HG03571 (cell line): ENCODE data around the gene DNAJB11.
"Not testable (repeated sequence)": the region's sequence is repeated elsewhere in the genome, so short reads cannot be mapped to it uniquely, and the experiment has no call there.

Experiments used
- ATAC-seq: cut with Tn5 transposase; IDR thresholded peaks from one replicate; pipeline ENCODE4 v1.9.1; 2021; ENCODE audit not compliant: unreplicated experiment

The DNAJB11 gene

GRCh38 chr3:186570096-186570940 lies at the start of gene DNAJB11:
TSS of gene DNAJB11 (plus strand) at chr3:186570720. CDS start at chr3:186570898, 178 bp downstream.
- ATAC-seq, result peak; percentile 85

DNA sequence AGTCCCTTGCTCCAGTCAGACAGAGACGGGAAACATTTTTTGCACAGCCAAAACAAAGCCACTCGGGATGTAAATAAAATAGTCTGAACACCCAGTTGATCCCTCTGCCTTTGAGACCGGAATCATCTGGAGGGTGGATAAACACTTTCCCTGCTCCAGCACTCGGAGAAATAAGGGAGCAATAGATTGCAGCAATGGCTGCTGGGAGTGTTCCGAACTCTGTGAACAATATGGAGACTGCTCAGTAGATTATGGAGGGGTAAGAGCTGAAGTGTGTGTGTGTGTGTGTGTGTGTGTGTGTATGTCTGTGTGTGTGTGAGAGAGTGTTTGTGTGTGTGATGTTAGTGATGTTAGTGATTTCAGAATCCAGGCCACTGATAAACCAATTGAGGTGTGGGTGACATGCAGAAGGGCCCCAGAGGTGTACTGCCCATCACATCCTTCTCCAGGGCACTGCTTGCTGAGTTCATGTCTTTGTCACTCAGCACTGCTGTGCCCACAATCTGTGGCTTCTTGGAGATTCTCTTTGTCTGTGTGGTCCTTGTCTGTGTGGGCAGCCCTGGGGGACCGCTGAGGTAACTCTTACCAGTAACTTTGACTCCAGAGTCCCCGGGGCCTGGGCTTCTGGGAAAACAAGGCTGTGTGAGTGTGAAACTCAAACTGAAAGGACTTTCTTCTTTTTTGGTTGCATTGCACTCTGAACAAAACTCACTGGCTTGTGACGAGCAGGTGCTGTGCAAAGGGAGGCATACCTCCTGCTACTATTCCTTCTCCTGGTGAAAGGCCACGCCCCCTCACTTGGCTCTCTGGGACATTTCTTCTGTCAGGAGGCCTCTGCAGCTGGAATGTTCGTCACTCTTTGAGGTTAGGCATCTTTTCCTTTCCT lies 49.3 kb upstream of the DNAJB11 start:
- ATAC-seq, result peak; percentile 70

GRCh38 chr3:186523022-186523421 lies 47.5 kb upstream of the DNAJB11 start:
- no peak for ATAC-seq

- ATAC-seq, result no peak
Observed at GRCh38 chr3:186523434-186523833, 47.1 kb upstream of the DNAJB11 start.

- no peak for ATAC-seq
Observed at GRCh38 chr3:186524616-186525015, 45.9 kb upstream of the DNAJB11 start.

DNA sequence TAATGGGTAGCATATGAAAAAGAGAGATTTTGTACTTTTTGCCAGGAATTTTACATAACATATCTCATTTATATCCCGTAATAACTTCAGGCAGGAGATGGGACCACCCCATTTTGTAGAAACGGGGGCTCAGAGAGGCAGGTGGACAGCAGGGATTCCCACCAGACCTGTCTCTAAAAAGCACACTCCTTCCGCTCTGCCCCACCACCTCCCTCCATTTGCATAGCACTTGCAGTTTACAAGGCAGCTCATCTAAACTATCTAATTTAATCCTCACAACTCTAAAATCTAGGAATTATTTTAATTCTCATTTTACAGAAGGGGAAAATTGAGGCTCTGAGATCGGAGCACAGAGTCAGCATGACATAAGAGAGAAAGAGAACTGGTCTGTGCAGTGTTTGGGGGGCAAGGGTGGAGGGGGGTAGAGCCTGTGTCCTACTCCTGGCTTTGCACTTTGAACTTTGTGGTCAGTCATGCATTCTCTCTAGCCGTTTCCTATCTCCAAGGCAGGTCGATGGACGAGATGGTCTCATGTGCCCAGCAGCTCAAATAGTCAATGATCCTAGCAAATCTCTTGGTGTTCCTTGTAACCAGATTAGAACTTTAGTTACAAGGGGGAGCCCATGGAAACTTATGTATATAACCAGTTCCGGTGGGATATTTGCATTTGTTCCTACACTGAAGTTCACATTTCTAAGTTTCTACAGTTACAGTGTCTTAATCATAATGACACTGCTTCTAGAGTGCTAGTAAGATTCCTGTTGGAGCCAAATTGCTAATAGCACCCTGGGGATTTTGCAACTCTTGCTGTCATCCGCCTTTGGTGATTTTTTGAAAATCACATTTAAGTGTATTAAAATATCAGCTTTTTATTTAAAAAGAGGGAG lies 44.9 kb upstream of the DNAJB11 start:
- ATAC-seq, result no peak

DNA sequence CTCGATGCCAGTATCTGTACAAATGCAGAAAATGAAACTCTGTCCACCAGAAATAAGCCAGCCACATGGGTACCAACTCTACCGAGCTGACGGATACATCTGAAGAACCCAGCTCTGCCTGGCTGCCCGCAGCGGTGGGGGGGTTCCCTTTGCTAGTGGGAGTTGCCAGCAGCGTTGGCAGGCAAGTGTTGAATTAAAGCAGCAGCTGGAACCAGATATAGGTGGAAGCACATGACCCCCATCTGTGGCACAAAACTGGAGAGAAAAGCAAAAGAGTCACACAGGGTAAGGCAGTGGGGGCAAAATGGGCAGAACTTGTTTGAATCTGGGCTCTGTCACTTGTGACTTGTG lies 44.3 kb upstream of the DNAJB11 start:
- no peak for ATAC-seq

DNA sequence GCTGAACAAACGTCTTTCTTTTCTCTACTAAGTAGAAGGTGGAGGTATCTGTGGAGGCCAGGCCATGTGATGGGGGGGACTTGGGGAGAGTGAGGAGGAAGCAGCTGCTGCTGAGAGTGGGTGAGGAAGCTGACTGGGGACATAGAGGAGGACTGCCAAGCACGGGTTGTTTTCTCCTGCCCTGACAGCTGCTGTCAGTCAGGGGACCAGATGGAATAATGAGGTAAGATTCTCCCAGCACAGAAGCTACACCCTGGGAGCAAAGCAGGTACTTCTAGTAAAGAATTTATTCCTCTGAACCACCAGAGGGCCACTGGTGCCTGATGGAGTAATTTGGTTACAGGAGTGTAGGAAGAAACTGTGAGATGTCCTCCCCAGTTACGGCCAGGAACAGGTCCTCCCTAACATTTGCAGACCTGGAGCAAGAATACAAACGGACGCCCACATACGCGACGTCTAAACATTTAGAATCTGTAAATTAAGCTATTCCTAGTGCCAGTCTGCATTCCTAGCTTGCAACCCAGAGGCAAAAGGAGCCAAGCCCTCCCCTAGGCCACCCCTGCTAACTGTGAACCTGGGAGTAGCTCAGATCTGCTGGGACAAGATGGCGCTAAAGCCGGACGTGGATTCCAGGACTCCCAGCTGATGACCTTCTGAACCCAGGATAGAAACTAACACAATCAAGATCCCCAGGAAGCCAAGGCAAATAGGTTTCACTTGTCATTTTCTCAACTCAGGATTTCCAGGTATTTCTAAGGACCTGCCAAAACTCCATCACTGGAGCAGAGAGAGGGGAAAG lies 41.1 kb upstream of the DNAJB11 start:
- no peak for ATAC-seq

GRCh38 chr3:186530415-186530814 lies 40.1 kb upstream of the DNAJB11 start:
- ATAC-seq, result no peak

GRCh38 chr3:186531694-186532093 lies 38.8 kb upstream of the DNAJB11 start:
- not testable (repeated sequence) for ATAC-seq

DNA sequence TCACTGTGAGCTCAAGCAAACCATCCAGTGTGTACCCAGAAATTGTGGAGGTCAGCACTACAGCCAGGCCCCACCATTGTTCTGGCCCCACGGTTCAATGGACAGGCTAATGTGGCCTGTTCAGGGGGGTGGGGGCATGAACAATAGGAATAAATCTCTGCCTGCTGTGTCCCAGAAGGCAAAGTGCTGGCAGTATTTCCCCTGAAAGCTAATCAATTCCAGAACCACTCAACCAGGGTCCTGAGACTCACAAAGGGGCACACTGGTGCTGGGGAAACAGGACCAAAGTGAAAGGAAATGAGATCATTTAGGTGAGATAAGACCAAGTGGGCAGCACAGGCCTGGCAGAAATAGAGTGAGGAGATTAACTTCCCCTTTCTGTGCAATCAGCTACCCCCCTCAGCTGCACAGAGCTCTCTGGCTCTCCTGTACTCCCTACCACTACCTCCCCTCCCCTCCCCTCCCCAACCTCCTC lies 37.9 kb upstream of the DNAJB11 start:
- ATAC-seq, result peak; percentile 67

DNA sequence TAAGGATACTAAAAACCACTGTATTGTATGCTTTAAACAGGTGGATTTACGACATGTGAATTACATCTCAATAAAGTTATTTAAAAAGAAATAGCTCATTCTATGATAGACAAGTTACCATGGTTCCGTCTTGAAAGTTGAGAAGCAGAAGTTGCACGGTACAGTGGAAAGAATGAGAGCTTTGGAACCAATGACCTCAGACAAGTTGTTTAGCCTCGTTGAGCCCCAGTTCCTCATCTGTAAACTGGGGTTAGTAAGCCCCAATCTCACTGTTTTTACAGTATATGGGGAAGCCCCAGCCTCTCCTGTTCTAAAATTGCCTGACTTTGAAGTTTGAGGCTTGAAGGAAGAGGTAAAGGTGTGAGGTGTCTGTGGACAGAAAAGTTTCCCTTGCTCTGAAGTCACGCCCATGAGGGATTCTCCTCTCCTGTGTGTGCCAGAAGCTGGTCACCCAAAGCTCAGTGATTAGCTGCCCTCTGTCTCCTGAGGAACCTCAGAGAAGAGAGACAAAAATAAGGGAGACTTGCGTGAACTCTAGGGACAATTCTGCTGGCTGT lies 36.3 kb upstream of the DNAJB11 start:
- peak; percentile 80 for ATAC-seq

DNA sequence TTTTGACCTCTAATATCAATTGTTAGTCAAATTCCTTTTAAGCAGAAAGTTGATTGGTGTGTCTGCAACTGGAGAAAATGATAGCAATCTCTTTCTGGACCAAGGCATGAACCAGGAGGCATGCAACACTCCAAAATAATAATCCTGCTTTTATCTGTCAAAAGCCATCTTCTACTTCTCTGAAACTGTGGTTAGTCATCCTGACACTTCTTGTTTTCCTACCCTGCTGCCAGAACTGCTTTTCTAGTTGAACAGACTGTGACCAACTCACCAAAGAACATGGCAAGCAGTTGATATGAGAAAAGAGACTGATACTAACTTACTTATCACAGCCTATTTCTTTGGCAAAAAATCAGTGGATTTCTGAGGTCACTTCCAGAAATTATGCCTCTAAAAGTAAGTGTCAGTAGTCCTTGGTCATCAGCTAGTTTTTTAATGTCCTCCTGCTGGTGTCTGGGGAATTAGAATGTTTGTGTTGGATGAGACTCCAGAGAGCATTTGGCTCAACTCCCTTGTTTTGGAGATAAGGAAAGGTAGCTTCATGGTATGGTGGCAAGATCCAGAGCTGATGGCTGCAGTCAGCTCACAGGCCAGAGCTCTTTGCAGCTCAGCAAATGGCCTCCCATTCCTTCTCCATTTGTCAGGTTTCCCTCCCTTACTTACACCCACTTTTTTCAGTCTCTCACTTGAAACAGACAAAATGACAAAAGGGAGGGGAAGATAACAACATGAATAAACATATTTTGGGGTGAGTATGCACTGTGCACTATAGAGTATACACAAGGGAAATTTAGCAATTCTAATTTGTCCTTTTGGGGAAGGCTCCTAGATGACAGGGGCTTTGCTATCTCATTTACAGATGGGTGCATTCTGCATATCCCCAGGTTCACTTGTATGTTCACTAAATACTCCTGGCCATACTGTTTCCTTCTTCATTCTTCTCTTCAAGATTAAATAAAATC lies 33.4 kb upstream of the DNAJB11 start:
- no peak for ATAC-seq

- no peak for ATAC-seq
Observed at GRCh38 chr3:186538779-186539178, 31.7 kb upstream of the DNAJB11 start.

- peak; percentile 64 for ATAC-seq
Observed at GRCh38 chr3:186540221-186540834, 30.2 kb upstream of the DNAJB11 start.

- no peak for ATAC-seq
Observed at GRCh38 chr3:186540835-186541226, 29.7 kb upstream of the DNAJB11 start.

- ATAC-seq, result no peak
Observed at GRCh38 chr3:186544281-186544680, 26.2 kb upstream of the DNAJB11 start, which contains the start of gene CRYGS. TSS of gene CRYGS (minus strand) at chr3:186544380. CDS start at chr3:186544326, 54 bp downstream.

- no peak for ATAC-seq
Observed at GRCh38 chr3:186549497-186549896, 21.0 kb upstream of the DNAJB11 start.
